ENCODE results near the gene DAP. TPM values are rescaled to one million over a fixed set of nuclear protein-coding genes. Genes with fewer than 3 reads are reported as not detected.
"Not testable (repeated sequence)": the region's sequence is repeated elsewhere in the genome, so short reads cannot be mapped to it uniquely, and the experiment has no call there.

DAP gene
- total RNA-seq, 1 donor from 2014 or later, result 17.9 TPM

DNA sequence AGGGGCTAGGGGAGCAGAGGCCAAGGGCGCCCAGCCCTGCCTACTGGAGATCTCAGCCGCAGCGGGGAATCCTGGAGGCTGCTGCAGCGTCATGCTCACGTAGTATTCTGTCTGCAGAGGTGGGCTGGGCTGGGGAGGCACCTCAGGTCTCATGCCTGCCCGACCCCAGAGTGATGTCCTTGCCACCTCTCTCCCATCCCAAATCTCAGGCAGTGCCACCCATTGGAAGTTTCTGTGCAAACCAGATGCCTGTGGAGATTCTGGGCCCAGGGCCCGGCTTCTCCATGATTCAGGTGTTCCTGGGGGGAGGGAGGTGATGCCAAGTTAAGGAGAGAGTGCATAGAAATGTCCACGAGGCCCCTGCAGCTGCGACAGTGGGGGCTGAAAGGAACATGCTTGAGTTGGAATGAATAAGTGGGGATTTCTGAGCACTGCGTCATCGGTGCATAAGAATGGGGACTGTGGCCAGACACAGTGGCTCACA, 125.1 kb downstream of the DAP start:
- DNase-seq (ENCODE audit: low read depth), result no peak

DNA sequence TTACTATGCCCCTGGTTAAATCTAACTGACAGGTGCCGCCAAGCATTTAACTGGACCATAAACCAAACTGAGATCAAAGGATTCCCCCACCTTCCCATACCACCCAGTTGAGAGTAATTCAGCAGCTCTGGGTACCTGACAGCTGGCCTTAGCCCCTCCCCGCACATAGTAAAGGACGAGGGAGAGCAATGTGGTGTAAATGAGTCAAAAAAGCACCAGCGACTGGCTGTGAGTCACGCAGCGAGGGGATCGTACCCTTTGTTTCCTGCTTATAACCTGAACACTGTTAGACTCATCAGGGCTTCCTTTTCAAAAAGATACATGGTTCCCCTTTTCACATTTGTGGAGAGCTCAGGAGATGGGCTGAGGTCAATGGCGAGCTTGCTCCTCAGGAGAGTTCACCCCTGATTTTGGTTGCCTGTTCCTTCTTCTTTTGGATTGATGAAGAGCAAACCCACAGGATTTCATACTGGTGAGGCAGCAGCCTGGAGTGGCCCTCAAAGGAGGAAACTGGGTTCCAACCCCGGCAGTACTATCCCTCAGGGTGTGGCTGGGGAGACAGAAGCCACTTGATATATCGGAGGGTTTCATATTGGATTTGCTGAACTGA, 125.7 kb downstream of the DAP start:
- no peak for DNase-seq (ENCODE audit: low read depth)

DNA sequence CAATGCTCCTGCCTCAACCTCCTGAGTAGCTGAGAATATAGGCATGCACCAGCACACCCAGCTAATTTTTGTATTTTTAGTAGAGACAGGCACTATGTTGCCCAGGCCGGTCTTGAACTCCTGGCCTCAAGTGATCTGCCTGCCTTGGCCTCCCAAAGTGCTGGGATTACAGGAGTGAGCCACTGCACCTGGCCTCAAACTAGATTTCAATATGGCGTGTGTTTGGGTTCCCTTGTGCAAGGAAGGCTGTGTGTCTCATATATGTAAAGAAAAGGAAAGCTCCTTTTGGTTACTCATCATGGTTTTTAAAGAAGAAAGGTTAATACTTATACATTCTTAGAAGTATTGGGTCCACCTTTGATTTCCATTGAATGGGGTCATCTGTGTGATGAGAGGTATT, 126.5 kb downstream of the DAP start:
- no peak for DNase-seq (ENCODE audit: low read depth)

DNA sequence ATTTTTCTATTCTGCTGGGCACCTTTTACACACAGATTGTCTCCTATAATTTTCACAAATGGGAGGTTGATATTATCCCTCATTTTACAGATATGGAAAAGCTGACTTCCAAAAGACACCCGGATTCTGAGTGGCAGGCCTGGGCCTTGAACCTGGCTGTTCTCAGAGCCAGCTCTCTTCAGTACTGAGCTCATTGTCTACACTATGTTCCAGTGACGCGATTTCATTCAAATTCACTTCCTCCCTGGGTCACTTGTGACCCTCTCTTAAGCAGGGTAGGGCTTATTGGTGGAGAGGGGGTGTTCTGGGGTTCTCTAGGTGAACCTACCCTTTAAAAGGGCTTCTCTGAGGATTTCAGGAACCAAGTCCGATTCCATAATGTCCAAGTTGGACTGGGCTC, 127.0 kb downstream of the DAP start:
- no peak for DNase-seq (ENCODE audit: low read depth)

DNA sequence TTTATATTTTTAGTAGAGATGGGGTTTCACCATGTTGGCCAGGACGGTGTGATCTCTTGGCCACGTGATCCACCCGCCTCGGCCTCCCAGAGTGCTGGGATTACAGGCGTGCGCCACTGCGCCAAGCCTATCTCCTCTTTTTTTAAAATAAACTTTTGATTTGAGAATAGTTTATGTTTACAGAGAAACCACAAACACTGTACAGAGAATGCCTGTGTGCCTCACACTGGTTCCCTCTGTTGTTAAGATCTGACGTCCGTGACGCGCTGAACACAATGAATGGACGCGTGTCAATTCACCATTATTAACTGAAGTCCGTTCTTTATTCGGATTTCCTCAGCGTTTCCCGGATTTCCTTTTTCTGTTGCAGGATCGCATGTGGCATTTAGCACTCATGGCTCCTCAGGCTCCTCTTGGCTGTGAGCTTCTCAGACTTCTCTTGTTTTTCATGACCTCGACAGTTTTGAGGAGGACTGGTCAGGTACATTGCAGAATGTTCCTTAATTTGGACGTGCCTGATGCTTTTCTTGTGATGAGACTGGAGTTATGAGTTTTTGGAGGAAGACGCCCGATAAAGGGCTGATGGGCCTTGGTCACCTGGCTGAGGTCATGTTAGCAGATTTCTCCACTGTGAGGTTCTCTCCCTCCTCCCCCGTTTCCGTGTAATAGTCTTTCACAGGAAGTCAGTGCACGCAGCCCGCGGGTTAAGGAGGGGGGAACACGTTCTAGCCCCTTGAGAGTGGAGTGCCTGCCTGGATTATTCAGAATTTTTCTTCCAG, 127.6 kb downstream of the DAP start:
- DNase-seq (ENCODE audit: low read depth), result no peak

DNA sequence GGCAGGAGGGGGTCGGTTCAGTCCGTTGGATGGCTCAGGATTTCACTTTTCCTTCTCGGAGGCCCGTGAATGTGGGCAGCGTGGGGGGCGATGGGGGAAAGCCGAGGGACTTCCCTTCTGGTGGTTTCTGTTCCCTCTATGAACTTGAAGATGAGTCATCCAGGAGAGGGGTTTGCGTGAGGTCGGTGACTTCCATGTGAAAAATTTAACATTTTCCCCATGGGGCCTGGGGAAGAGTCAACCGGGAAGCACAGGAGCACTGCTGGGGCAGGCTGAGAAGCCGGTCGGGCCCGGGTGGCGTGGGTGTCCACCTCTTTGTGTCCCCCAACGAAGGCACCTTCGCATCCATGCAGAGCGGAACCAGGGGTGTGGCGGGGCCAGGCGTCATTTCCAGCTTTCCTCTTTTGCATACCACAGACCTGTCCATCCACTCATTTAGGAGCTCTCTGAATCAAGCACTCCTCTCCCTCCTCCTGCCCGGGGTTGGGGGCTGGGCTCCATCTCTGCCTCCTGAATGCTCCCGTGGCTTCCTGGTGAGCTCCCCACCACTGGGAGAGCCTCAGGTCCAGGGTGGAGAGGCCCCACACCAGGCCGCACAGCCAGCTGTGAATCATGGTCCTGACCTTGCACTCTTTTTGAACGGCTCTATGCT, 128.8 kb downstream of the DAP start:
- DNase-seq (ENCODE audit: low read depth), result no peak

DNA sequence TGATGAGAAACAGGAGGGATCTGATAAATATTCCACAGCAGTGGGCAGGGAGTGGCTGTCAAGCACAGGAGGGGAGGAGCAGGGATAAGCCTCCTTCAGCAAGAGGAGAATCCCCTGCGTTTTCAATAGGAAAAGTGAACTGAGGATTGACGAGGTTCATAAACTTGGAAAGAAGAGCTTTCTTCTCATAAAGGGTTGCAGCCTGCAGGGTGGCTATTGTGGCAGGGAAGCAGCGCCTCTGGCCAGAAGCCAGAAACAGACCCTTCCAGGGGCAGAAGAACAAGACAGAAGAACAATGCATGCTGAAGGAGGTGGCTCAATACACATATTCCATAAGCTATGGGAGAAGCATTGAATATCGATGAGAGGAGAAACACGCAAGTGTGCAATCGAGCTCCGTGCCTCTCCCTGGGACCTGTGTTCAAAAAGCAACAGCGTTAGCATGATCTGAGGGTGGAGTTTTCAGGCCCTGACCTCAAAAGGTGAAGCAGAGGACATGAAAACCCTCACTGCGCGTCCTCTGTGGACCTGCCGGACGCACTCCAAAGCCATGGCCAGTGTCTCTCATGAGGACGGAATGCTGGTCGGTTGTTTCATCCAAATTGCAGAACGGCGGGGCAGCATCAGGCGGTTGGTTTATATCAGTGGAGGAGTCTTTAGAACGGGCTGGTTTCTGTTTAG, 129.6 kb downstream of the DAP start:
- DNase-seq (ENCODE audit: low read depth), result no peak

DNA sequence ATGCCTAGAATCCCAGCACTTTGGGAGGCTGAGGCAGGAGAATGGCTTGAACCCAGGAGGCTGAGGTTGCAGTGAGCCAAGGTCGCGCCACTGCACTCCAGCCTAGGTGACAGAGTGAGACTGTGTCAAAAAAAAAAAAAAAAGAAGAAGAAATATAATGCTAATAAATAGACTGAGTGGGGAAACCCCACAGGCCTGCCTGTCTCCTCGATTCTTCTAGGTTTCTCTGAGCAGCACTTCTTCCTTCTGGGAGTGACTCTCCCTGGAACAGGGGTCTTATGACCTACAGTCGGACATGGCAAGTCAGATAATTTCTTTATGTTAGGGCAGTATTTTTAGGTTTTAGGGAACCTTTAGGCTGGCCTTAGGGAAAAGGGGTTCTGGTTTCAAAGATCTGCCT, 130.3 kb downstream of the DAP start:
- DNase-seq (ENCODE audit: low read depth), result not testable (repeated sequence)

DNA sequence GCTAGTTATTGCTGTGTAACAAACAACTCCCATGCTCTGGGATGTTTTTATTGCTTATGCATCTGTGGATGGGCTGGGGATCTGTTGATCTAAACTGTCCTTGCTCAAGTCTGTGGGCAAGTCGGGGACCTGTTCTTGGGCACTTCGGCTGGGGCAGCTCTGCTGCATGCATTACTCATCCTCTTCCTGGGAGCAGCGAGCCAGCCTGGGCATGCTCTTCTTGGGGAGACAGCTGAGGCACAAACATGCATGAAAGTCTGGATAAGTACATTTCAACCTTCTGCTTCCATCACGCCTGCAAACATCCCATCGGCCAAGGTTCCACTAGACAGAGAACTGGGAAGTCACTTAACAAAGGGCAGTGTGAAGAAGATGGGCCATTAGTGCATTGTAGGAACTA, 130.9 kb downstream of the DAP start:
- no peak for DNase-seq (ENCODE audit: low read depth)

DNA sequence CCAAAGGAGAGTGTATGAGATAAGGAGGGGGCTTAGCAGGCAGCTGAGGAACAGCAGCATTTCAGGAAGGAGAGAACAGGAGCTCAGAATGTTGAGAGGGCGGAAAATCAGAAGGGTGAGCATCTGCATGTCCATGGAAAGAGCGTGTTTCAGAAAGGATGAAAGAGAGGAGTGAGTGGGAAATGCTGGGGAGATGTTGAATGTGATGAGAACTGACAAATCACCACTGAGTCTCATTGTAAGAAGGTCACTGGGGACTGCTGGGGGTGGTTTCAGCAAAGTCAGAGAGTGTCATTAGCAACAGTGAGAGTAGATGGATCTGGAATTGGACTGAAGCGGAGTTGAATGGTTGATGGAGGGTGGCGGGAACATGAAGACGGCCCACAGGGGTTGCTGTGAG, 131.4 kb downstream of the DAP start:
- no peak for DNase-seq (ENCODE audit: low read depth)

Other genes with a start within 250 kb of the DAP start
- gene ANKRD33B, start 197.2 kb downstream of the DAP start, total RNA-seq, result 1.0 and 3.1 TPM in 2 replicates

Data from myocyte (in vitro differentiated cells).